Measurements from ENCODE around the gene MTCH2. TPM values are rescaled to one million over a fixed set of nuclear protein-coding genes. Genes with fewer than 3 reads are reported as not detected.

Gene MTCH2
- polyA plus RNA-seq, 1 donor from 2014 or later, result 123 TPM

DNA sequence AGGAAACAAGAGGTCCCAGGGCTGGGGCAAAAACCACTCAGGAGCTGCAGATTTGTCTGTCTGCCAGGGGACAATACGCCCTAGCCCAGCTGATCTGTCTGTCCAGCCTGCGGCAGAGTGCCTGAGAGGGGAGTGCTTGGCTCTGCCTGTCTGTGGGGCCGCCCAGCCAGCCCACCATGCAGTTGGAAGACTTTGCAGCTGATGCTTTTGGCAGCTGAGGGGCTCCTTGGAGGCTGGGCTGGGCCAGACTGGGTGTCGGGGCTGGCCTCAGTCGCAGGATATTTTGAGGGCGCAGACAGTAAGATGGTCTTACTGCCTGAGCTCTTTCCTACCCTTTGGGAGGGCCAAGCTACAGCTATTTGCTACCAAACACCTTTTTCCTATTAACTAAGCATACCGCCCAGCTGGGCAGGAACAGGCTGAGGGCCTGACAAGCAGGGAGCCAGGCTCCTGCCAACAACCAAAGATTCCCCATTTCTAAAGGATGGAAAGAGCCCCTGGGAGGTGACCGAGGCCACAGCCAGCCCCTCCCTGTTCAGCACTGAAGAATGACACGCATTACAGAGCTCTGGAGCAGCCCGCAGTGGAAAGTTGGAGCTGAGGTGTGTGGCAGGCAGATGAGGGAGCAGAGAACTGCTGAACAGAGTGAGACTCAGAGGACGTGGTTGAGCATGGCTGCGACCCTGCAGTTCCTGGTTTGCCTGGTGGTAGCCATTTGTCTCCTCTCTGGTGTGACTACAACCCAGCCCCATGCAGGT lies 56.1 kb downstream of the MTCH2 start, which contains the start of gene FAM180B:
TSS of gene FAM180B (plus strand) at position 581 of the 758 bp plus-strand sequence. CDS start at position 672, 91 bp downstream.
- no peaks in the 10 kb centered on the region for H3K79me2 ChIP-seq (replicated peaks; ENCODE audit: insufficient read depth, low read length)
- H3K27me3 ChIP-seq (ENCODE audit: insufficient read depth, low read depth, low read length), result no peaks in the 10 kb centered on the region
- H4K20me1 ChIP-seq (ENCODE audit: insufficient read depth), result no peaks in the 10 kb centered on the region
- TF ChIP-seq EP300 (conservative IDR thresholded peaks at IDR 0.05; ENCODE audit: poor library complexity, severe bottlenecking), result no peak
- TF ChIP-seq SMC3 (conservative IDR thresholded peaks at IDR 0.05; ENCODE audit: poor library complexity), result no peak
- TF ChIP-seq TAF1 (IDR thresholded peaks at IDR 0.05; ENCODE audit: low read depth), result no peak
- TF ChIP-seq REST (IDR thresholded peaks at IDR 0.05; ENCODE audit: borderline replicate concordance), result no peak
- no peak for TF ChIP-seq POLR2AphosphoS5 (IDR thresholded peaks at IDR 0.05)
- H3K9me2 ChIP-seq (ENCODE audit: insufficient read depth, low read length), result no peaks in the 10 kb centered on the region
- no peaks in the 10 kb centered on the region for H3K36me3 ChIP-seq (ENCODE audit: insufficient read depth, low read length)
- no peak within 1 kb of the TSS for H3K4me3 ChIP-seq (ENCODE audit: low read length)
- no peak within 1 kb of the TSS for H3K4me2 ChIP-seq (ENCODE audit: low read length)
- H3F3A ChIP-seq (ENCODE audit: insufficient read depth, low read length, poor library complexity, severe bottlenecking), result no peaks in the 10 kb centered on the region
- no peaks in the 10 kb centered on the region for H3K9me3 ChIP-seq (ENCODE audit: low read length)
- no peak within 1 kb of the TSS for H2AFZ ChIP-seq (ENCODE audit: low read depth, low read length)
- H3K27ac ChIP-seq (ENCODE audit: low read length), result no peak within 1 kb of the TSS
- H3K9ac ChIP-seq (ENCODE audit: low read length), result no peak within 1 kb of the TSS

GRCh38 chr11:47583844-47584243 lies 58.5 kb downstream of the MTCH2 start:
- Histone ChIP-seq H3K9ac (ENCODE audit: low read length) (no peak overlapping the region), H3K36me3 (ENCODE audit: insufficient read depth, low read length) (peaks cover 4% of the 10 kb centered on the region), H3K79me2 (replicated peaks; ENCODE audit: insufficient read depth, low read length) (peaks cover 19% of the 10 kb centered on the region), H3K4me2 (ENCODE audit: low read length) (no peak overlapping the region), H4K20me1 (ENCODE audit: insufficient read depth) (no peaks in the 10 kb centered on the region), H3K9me2 (ENCODE audit: insufficient read depth, low read length) (no peaks in the 10 kb centered on the region), H3K9me3 (ENCODE audit: low read length) (no peaks in the 10 kb centered on the region), H2AFZ (ENCODE audit: low read depth, low read length) (no peak overlapping the region), H3K27ac (ENCODE audit: low read length) (no peak overlapping the region), H3F3A (ENCODE audit: insufficient read depth, low read length, poor library complexity, severe bottlenecking) (no peaks in the 10 kb centered on the region), H3K4me3 (ENCODE audit: low read length) (no peak overlapping the region), H3K27me3 (ENCODE audit: insufficient read depth, low read depth, low read length) (no peaks in the 10 kb centered on the region)
- TF ChIP-seq SMC3 (conservative IDR thresholded peaks at IDR 0.05; ENCODE audit: poor library complexity), result no peak
- no peak for TF ChIP-seq MXI1 (conservative IDR thresholded peaks at IDR 0.05; ENCODE audit: poor library complexity, severe bottlenecking)
- no peak for TF ChIP-seq POLR2AphosphoS5 (IDR thresholded peaks at IDR 0.05)
- no peak for TF ChIP-seq CTCF (IDR thresholded peaks at IDR 0.05; ENCODE audit: poor library complexity, severe bottlenecking)
- no peak for TF ChIP-seq EP300 (conservative IDR thresholded peaks at IDR 0.05; ENCODE audit: poor library complexity, severe bottlenecking)
- TF ChIP-seq RAD21 (conservative IDR thresholded peaks at IDR 0.05), result no peak
- TF ChIP-seq TAF1 (IDR thresholded peaks at IDR 0.05; ENCODE audit: low read depth), result no peak
- TF ChIP-seq REST (IDR thresholded peaks at IDR 0.05; ENCODE audit: borderline replicate concordance), result no peak
- no peak for TF ChIP-seq EZH2 (IDR thresholded peaks at IDR 0.05; ENCODE audit: borderline replicate concordance, insufficient read depth, low read length, poor library complexity, severe bottlenecking)
